Coronary artery (tissue), 2 donors: Measurements from ENCODE around the gene POU2AF2.
"Not testable (repeated sequence)": the region's sequence is repeated elsewhere in the genome, so short reads cannot be mapped to it uniquely, and the experiment has no call there.

Experiments
- DNase-seq: peaks from one replicate; pipeline ENCODE4 v3.0.0-alpha.2; 2017; ENCODE audit warnings: low spot score
- H3K27ac ChIP-seq, 2 donors: fragments of 200-600 bp; sonication (generic); one replicate each; pipeline ENCODE4 v1.5.1; 2016 to 2019
- H3K4me3 ChIP-seq: fragments of 200-600 bp; sonication (generic); 2 replicates; pipeline ENCODE4 v1.5.1; 2016; ENCODE audit warnings: mild to moderate bottlenecking, moderate library complexity
- TF ChIP-seq, protein P1 (sequence below): fragments of 200-600 bp; sonication (generic); IDR thresholded peaks from one replicate; pipeline ENCODE4 v1.5.1; 2019; ENCODE audit warnings: antibody characterized with exemption

POU2AF2 gene

DNA sequence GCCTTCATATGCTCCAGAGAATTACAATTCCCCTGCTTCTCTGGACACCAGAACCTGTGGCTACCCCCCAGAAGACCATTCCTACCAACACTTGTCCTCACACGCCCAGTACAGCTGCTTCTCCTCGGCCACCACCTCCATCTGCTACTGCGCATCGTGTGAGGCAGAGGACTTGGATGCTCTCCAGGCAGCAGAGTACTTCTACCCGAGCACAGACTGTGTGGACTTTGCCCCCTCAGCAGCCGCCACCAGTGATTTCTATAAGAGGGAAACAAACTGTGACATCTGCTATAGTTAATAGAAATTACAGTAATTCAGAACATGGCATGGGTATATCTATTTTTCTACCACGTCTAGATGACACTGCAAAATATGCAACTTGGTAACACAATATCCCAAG, 62.6 kb downstream of the POU2AF2 start:
- no peak overlapping the region for H3K27ac ChIP-seq
- no peak overlapping the region for H3K4me3 ChIP-seq
- DNase-seq = no peak
- TF ChIP-seq, protein P1, sequence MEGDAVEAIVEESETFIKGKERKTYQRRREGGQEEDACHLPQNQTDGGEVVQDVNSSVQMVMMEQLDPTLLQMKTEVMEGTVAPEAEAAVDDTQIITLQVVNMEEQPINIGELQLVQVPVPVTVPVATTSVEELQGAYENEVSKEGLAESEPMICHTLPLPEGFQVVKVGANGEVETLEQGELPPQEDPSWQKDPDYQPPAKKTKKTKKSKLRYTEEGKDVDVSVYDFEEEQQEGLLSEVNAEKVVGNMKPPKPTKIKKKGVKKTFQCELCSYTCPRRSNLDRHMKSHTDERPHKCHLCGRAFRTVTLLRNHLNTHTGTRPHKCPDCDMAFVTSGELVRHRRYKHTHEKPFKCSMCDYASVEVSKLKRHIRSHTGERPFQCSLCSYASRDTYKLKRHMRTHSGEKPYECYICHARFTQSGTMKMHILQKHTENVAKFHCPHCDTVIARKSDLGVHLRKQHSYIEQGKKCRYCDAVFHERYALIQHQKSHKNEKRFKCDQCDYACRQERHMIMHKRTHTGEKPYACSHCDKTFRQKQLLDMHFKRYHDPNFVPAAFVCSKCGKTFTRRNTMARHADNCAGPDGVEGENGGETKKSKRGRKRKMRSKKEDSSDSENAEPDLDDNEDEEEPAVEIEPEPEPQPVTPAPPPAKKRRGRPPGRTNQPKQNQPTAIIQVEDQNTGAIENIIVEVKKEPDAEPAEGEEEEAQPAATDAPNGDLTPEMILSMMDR = no peak

DNA sequence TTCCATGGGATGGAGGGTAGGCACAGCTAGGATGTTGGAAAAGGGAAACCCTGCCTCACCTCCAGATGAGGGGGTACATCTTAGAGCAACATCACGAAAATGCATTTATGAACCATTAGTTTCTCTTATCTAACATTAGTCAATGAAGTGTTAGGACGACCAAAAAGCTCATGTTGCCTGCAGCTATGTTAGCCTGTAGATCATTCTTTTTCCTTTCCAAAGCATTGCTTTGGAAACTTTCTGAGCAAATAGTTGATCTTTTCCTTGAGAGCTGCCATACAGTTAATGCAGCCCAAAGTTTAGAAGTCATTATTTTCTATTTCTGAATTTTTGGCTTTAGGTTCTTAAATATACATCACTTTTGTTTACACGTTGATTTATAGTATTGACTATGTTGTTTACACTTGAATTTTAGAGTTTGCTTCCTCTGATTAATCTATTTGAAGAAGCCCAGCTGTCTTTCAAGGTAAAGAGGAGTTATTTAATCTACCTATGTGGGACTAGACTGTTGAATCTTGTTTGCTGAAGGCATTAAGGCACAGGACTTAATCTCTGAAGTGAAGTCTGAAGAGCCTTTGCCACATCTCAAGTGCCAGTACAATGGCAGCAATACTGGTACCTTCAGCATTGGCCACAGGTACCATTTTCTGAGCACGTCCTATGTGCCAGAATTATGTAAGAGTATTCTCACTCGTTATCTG, 63.8 kb downstream of the POU2AF2 start:
- no peak for DNase-seq
- TF ChIP-seq, protein P1 = no peak
- Histone ChIP-seq H3K4me3 (no peak overlapping the region), H3K27ac (no peak overlapping the region)

DNA sequence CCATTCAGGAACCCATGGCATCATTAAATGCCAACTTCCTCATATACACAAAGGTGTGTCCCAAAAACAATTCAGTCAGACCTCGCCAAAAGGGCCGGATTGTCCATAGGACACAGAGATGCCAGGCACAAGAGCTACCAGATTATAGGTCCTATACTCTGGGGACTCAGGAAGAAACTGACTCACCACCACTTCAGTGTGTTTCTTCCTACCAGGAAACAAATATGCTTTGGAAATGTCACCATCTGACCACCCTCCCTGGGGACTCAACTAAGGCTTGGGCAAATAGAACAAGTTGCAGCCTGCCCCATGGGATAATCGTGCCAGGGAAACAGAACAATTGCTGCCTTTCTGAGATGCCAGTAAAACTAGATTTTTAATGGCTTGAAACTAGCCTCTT, 64.6 kb downstream of the POU2AF2 start:
- H3K4me3 ChIP-seq = no peak overlapping the region
- TF ChIP-seq, protein P1 = no peak
- H3K27ac ChIP-seq = no peak overlapping the region
- DNase-seq = no peak

DNA sequence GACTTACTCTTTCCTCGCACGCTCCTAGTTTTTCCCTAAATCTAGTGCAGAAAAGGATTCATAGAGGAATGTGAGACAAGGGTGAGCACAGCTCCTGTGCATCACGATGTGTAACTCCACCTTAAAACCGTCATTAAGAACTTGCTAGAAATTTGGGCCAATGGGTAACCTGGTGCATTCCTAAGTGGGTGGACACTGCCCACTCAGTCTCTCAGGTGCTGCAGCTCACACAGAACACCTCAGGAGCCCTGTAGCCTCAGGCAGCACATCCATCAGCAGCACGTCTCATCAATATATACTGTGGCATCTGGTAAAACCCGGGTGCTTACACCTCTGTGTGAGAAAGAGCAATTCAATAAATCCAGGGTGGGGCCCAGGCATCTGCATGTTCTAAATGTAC, 65.2 kb downstream of the POU2AF2 start:
- TF ChIP-seq, protein P1 = no peak
- H3K4me3 ChIP-seq = no peak overlapping the region
- H3K27ac ChIP-seq = no peak overlapping the region
- DNase-seq = no peak

DNA sequence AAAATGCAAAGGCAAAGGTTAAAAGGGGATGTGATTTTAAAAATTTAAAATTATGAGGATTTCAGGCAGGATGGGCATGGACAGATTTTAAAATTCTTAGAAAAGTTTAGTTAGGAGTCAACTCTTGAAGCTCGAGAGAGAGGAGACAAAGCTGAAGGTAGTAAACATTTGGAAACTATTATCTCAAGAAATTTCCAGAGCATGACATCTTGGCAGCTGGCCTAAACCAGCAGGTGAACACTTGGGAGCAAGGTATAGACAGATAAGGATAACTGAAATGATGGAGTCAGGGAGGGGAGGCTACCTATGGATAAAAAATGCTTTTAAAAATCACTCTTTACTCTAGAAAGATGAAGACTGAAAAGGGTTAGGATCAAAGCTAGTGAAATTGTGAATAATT, 66.6 kb downstream of the POU2AF2 start:
- TF ChIP-seq, protein P1 = no peak
- Histone ChIP-seq H3K27ac (no peak overlapping the region), H3K4me3 (no peak overlapping the region)
- no peak for DNase-seq

DNA sequence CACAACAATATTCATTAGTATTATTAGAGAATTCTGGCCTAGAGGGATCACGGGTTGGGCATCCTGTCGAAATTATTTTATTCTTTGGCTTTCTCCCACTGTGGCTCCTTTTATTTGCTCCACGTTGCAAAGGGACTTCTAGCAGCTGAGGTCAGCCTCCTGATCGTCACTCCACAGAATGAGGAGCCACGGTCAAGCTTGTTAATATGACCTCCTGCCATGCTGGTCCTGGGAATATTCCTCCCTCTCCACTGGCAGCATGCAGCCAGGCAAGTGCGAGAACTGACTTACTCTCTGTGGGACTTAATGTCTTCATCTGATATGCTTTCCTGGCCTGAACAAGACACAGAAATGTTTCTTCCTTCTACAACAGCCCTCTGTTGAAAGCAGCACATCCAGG, 73.8 kb downstream of the POU2AF2 start:
- Histone ChIP-seq H3K4me3 (no peak overlapping the region), H3K27ac (no peak overlapping the region)
- DNase-seq = no peak
- TF ChIP-seq, protein P1 = no peak

DNA sequence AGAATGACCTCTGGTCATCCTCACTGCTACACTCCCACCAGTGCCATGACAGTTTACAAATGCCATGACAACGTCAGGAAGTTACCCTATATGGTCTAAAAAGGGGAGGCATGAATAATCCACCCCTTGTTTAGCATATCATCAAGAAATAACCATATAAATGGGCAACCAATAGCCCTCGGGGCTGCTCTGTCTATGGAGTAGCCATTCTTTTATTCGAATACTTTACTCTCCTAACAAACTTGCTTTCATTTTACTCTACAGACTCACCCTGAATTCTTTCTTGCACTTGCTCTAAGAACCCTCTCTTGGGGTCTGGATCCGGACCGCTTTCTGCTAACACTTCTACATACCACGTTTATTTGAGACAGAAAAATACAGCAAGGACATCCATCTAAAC, 74.7 kb downstream of the POU2AF2 start:
- H3K4me3 ChIP-seq, DNase-seq, H3K27ac ChIP-seq: not testable (repeated sequence)
